CD8-positive, alpha-beta memory T cell (primary cell): Measurements from ENCODE around the gene CCNQ. TPM values are rescaled to one million over a fixed set of nuclear protein-coding genes. Genes with fewer than 3 reads are reported as not detected.

Source experiments
- CTCF ChIA-PET: fragments of 350-600 bp; sonication (Branson Sonifier 250); formaldehyde crosslinking; loops from one replicate; lab custom pipeline; 2021; ENCODE audit warnings: antibody characterized with exemption; lab: Charles Lee
- POLR2A ChIA-PET: fragments of 350-600 bp; sonication (Branson Sonifier 250); formaldehyde crosslinking; loops from one replicate; lab custom pipeline; 2021; ENCODE audit warnings: antibody characterized with exemption; lab: Charles Lee
- DNase-seq, 5 donors: peaks; one replicate each; pipeline versions ENCODE4 v3.0.0 to v3.0.0-alpha.2; 2020 to 2022; ENCODE audit warnings: mixed read lengths in 1 of 5
- H3K27ac ChIP-seq: one replicate; pipeline ENCODE4 v1.7.0; 2013; ENCODE audit warnings: low read depth, mild to moderate bottlenecking, low read length, moderate library complexity
- H3K27me3 ChIP-seq: 2 replicates; pipeline ENCODE4 v1.7.0; 2013; ENCODE audit warnings: low read length, mild to moderate bottlenecking; ENCODE audit not compliant: insufficient read depth, poor library complexity, severe bottlenecking
- H3K36me3 ChIP-seq: 2 replicates; pipeline ENCODE4 v1.7.0; 2013; ENCODE audit warnings: mild to moderate bottlenecking, low read length, moderate library complexity; ENCODE audit not compliant: insufficient read depth
- H3K4me1 ChIP-seq: 2 replicates; pipeline ENCODE4 v1.7.0; 2013; ENCODE audit warnings: mild to moderate bottlenecking, low read length, moderate library complexity; ENCODE audit not compliant: insufficient read depth
- H3K4me3 ChIP-seq: 2 replicates; pipeline ENCODE4 v1.7.0; 2013; ENCODE audit warnings: mild to moderate bottlenecking, low read length
- H3K9me3 ChIP-seq: 2 replicates; pipeline ENCODE4 v1.7.0; 2013; ENCODE audit warnings: mild to moderate bottlenecking, low read length
- H3K27ac Mint-ChIP-seq, 8 donors: one replicate each; pipeline ENCODE4 v1.8.0; 2020 to 2021; ENCODE audit warnings: mixed read lengths in 8 of 8, mild to moderate bottlenecking in 6 of 8, inconsistent platforms in 3 of 8, moderate library complexity in 3 of 8
- H3K27me3 Mint-ChIP-seq, 2 donors: one replicate each; pipeline ENCODE4 v1.8.0; 2020 to 2021; ENCODE audit warnings: mixed read lengths in 2 of 2, mild to moderate bottlenecking in 1 of 2, moderate library complexity in 1 of 2
- H3K36me3 Mint-ChIP-seq, 3 donors: one replicate each; pipeline ENCODE4 v1.8.0; 2020 to 2021; ENCODE audit warnings: mixed read lengths in 3 of 3, inconsistent platforms in 1 of 3, mild to moderate bottlenecking in 1 of 3
- H3K4me1 Mint-ChIP-seq, 3 donors: one replicate each; pipeline ENCODE4 v1.8.0; 2020 to 2021; ENCODE audit warnings: mixed read lengths in 3 of 3, inconsistent platforms in 1 of 3, mild to moderate bottlenecking in 1 of 3
- H3K4me3 Mint-ChIP-seq, 7 donors: one replicate each; pipeline ENCODE4 v1.8.0; 2020 to 2021; ENCODE audit warnings: mixed read lengths in 7 of 7, mild to moderate bottlenecking in 6 of 7, moderate library complexity in 4 of 7, inconsistent platforms in 2 of 7
- H3K9me3 Mint-ChIP-seq, 5 donors: one replicate each; pipeline ENCODE4 v1.8.0; 2020 to 2022; ENCODE audit warnings: mixed read lengths in 5 of 5, mild to moderate bottlenecking in 3 of 5, moderate library complexity in 2 of 5, inconsistent platforms in 1 of 5
- polyA plus RNA-seq: library from polyadenylated mRNA; unstranded; fragments of 300-500 nt; fragmentation: Illumina TruSeq; gene quantifications from one replicate; pipeline ENCODE4 v1.2.3, GENCODE V29; 2021
- total RNA-seq, 2 experiments: library from RNA; stranded (reverse); gene quantifications; one replicate each; pipeline ENCODE4 v1.2.3, GENCODE V29; 2021

The CCNQ gene
- total and polyA plus RNA-seq, 3 experiments from 2014 or later: 36.2 to 38.3 (median 36.9) TPM

DNA sequence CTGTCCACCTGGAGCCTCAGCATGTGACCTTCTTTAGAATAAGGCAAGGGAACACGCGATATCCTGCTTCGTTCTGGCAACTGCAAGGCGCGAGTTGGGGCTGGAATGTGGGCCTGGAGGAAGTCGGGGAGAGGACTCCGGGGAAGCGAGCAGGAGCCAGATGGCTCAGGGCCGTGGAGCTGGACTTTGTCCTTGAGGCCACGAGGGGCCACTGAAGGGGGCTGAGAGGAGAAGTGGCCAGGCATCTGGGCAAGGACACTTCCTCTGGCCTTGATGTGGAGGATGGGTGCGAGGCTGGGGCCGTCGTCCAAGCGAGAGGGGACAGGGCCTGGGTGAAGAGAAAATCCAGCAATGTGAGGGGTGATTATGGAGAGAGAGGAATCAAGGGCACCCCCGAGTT is 35.9 kb upstream of the CCNQ start:
- H3K27me3 ChIP-seq: no peaks in the 10 kb centered on the region
- H3K4me3 ChIP-seq: no peak overlapping the region
- no peaks in the 10 kb centered on the region for H3K9me3 ChIP-seq
- ChIA-PET CTCF (no interaction called here), POLR2A (no interaction called here)
- Mint-ChIP-seq H3K27ac (no peak overlapping the region), H3K27me3 (peaks cover 5 to 7% of the 10 kb centered on the region in 2 donors), H3K36me3 (peaks cover 0 to 5% (median 0%) of the 10 kb centered on the region in 3 donors), H3K4me3 (no peak overlapping the region), H3K4me1 (no peaks in the 10 kb centered on the region), H3K9me3 (peaks cover 0 to 6% (median 3%) of the 10 kb centered on the region in 5 donors)
- no peak for DNase-seq
- H3K4me1 ChIP-seq: no peaks in the 10 kb centered on the region
- H3K36me3 ChIP-seq: no peaks in the 10 kb centered on the region
- H3K27ac ChIP-seq: no peak overlapping the region

DNA sequence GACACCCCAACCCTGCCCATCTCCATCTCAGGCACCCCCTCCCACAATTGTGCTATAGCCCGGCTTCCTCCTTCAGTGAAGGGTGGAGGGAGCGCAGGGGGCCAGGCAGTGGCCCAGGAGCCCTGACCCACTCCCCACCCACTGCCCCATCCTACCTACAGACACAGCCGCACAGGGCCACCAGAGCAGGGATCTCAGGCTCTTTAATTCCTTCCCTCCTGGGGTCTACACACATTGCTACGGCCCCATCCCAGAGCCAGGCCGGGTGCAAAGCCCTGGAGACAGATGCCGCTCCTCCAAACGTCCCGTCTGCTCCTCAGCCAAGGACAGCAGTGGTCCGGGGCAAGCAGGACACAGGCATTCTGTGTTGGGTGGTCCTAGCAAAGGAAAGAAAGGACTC is 35.3 kb upstream of the CCNQ start:
- H3K27ac Mint-ChIP-seq: no peak overlapping the region
- H3K36me3 ChIP-seq: no peaks in the 10 kb centered on the region
- no peak overlapping the region for H3K4me3 ChIP-seq
- H3K27me3 Mint-ChIP-seq: peaks cover 5 to 9% of the 10 kb centered on the region in 2 donors
- H3K36me3 Mint-ChIP-seq: peaks cover 0 to 5% (median 0%) of the 10 kb centered on the region in 3 donors
- no peak overlapping the region for H3K27ac ChIP-seq
- no peaks in the 10 kb centered on the region for H3K4me1 ChIP-seq
- ChIA-PET POLR2A (no interaction called here), CTCF (no interaction called here)
- DNase-seq: no peak
- no peaks in the 10 kb centered on the region for H3K27me3 ChIP-seq
- no peaks in the 10 kb centered on the region for H3K9me3 ChIP-seq
- no peaks in the 10 kb centered on the region for H3K4me1 Mint-ChIP-seq
- no peak overlapping the region for H3K4me3 Mint-ChIP-seq
- H3K9me3 Mint-ChIP-seq: peaks cover 0 to 6% (median 3%) of the 10 kb centered on the region in 5 donors

GRCh38 chrX:153633607-153634180 is 34.8 kb upstream of the CCNQ start:
- no peak overlapping the region for H3K4me3 Mint-ChIP-seq
- H3K27ac Mint-ChIP-seq: no peak overlapping the region
- no peaks in the 10 kb centered on the region for H3K4me1 ChIP-seq
- no peak overlapping the region for H3K27ac ChIP-seq
- peaks cover 0 to 5% (median 0%) of the 10 kb centered on the region in 3 donors for H3K36me3 Mint-ChIP-seq
- POLR2A ChIA-PET: no interaction called here
- CTCF ChIA-PET: no interaction called here
- no peak overlapping the region for H3K4me3 ChIP-seq
- H3K9me3 Mint-ChIP-seq: peaks cover 0 to 6% (median 3%) of the 10 kb centered on the region in 5 donors
- DNase-seq: no peak
- H3K27me3 ChIP-seq: no peaks in the 10 kb centered on the region
- H3K36me3 ChIP-seq: no peaks in the 10 kb centered on the region
- no peaks in the 10 kb centered on the region for H3K9me3 ChIP-seq
- peaks cover 5 to 9% of the 10 kb centered on the region in 2 donors for H3K27me3 Mint-ChIP-seq
- no peaks in the 10 kb centered on the region for H3K4me1 Mint-ChIP-seq

GRCh38 chrX:153633048-153633447 is 34.1 kb upstream of the CCNQ start:
- H3K27me3 ChIP-seq: no peaks in the 10 kb centered on the region
- no peak for DNase-seq
- no peaks in the 10 kb centered on the region for H3K4me1 ChIP-seq
- peaks cover 0 to 5% (median 0%) of the 10 kb centered on the region in 3 donors for H3K36me3 Mint-ChIP-seq
- peaks cover 0 to 6% (median 3%) of the 10 kb centered on the region in 5 donors for H3K9me3 Mint-ChIP-seq
- H3K9me3 ChIP-seq: no peaks in the 10 kb centered on the region
- ChIA-PET CTCF (no interaction called here), POLR2A (no interaction called here)
- no peaks in the 10 kb centered on the region for H3K36me3 ChIP-seq
- no peak overlapping the region for H3K4me3 Mint-ChIP-seq
- H3K27me3 Mint-ChIP-seq: peaks cover 5 to 9% of the 10 kb centered on the region in 2 donors
- H3K27ac Mint-ChIP-seq: no peak overlapping the region
- no peak overlapping the region for H3K27ac ChIP-seq
- H3K4me3 ChIP-seq: no peak overlapping the region
- no peaks in the 10 kb centered on the region for H3K4me1 Mint-ChIP-seq

DNA sequence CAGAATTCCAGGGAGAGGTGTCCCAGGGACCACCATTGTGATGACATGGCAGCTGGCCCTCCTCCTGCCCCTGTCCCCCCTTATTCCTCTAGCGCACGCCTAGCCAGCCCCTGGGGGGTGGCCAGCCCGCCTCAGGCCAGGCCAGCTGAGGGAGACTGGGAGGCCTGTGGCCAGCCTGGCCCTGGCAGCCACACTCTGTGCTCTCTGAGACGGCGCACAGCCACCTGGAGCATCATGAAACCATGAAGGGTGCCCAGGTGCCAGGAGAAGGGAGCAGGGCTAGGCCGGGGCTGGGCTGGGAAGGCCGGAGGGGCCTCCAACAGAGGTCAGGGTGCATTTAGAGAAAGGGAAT is 33.6 kb upstream of the CCNQ start:
- H3K27ac ChIP-seq: no peak overlapping the region
- no peaks in the 10 kb centered on the region for H3K4me1 ChIP-seq
- H3K36me3 ChIP-seq: no peaks in the 10 kb centered on the region
- no peaks in the 10 kb centered on the region for H3K4me1 Mint-ChIP-seq
- CTCF ChIA-PET: interaction anchor here (1.2 kb wide), 1 partner anchor 30 kb away, joined by 3 read pairs; no protein-coding TSS in a partner anchor
- H3K27me3 ChIP-seq: no peaks in the 10 kb centered on the region
- no peak overlapping the region for H3K4me3 ChIP-seq
- no peaks in the 10 kb centered on the region for H3K9me3 ChIP-seq
- peaks cover 0 to 6% (median 3%) of the 10 kb centered on the region in 5 donors for H3K9me3 Mint-ChIP-seq
- H3K27ac Mint-ChIP-seq: no peak overlapping the region
- peaks cover 5 to 10% of the 10 kb centered on the region in 2 donors for H3K27me3 Mint-ChIP-seq
- DNase-seq: no peak
- no peak overlapping the region for H3K4me3 Mint-ChIP-seq
- POLR2A ChIA-PET: no interaction called here
- peaks cover 0 to 5% (median 0%) of the 10 kb centered on the region in 3 donors for H3K36me3 Mint-ChIP-seq

DNA sequence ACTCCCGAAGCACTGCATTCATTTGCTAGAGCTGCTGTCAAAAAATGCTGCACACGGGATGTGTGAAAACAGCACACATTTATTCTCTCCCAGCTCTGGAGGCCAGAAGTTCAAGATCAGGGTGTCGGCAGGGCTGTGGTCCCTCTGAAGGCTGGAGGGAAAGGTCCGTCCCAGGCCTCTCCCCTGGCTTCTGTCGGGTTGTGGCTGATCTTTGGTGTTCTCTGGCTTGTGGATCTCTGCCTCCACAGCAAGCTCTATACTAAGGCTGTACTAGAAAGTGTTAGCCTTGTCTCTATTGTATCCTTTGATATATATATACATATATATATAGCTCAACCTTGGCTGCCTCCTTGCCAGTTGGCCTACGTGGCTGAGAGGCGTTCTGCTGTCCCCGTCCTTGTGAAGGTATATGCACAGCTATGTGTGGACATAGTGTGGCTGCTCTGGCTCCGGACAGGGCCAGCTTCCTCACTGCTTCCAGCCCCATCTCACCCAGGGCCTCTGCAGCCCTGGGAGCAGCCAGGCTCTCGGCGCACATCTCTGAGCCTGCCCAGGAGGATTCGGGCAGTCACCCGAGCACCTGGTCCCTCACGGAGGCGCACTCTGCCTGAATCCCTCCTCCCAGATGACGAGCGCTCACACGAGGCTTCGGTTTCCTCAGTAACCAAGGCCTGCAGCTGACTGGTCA is 33.1 kb upstream of the CCNQ start:
- Mint-ChIP-seq H3K27ac (no peak overlapping the region), H3K9me3 (peaks cover 0 to 6% (median 3%) of the 10 kb centered on the region in 5 donors), H3K36me3 (peaks cover 0 to 5% (median 0%) of the 10 kb centered on the region in 3 donors), H3K27me3 (peaks cover 5 to 11% of the 10 kb centered on the region in 2 donors), H3K4me3 (no peak overlapping the region), H3K4me1 (no peaks in the 10 kb centered on the region)
- H3K9me3 ChIP-seq: no peaks in the 10 kb centered on the region
- no peaks in the 10 kb centered on the region for H3K27me3 ChIP-seq
- POLR2A ChIA-PET: no interaction called here
- no peak for DNase-seq
- H3K4me1 ChIP-seq: no peaks in the 10 kb centered on the region
- CTCF ChIA-PET: interaction anchor here (1.2 kb wide), 1 partner anchor 30 kb away, joined by 3 read pairs; no protein-coding TSS in a partner anchor
- H3K4me3 ChIP-seq: no peak overlapping the region
- H3K36me3 ChIP-seq: no peaks in the 10 kb centered on the region
- H3K27ac ChIP-seq: no peak overlapping the region

DNA sequence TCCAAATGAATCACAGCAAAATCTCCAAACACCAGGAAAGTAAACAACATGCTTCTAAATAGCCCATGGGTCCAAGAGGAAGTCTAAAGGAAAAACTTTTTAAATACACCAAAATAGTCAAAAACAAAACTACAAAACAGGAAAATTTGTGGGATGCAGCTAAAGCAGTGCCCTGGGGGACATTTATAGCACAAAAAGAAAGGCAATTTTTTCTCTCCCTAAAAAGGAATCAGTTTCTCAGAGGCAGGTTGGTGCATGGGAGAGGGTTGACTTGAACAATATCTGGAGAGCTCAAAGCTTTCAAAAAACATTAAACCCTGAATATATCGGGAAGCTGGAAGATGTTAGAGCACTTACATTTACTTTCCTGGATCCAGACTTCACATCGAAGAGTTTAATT is 32.4 kb upstream of the CCNQ start:
- Mint-ChIP-seq H3K4me3 (no peak overlapping the region), H3K4me1 (no peaks in the 10 kb centered on the region), H3K27me3 (peaks cover 5 to 11% of the 10 kb centered on the region in 2 donors), H3K36me3 (peaks cover 0 to 5% (median 0%) of the 10 kb centered on the region in 3 donors), H3K9me3 (peaks cover 0 to 6% (median 3%) of the 10 kb centered on the region in 5 donors), H3K27ac (no peak overlapping the region)
- POLR2A ChIA-PET: no interaction called here
- no peaks in the 10 kb centered on the region for H3K4me1 ChIP-seq
- no peaks in the 10 kb centered on the region for H3K9me3 ChIP-seq
- no peak overlapping the region for H3K4me3 ChIP-seq
- no peaks in the 10 kb centered on the region for H3K27me3 ChIP-seq
- H3K36me3 ChIP-seq: no peaks in the 10 kb centered on the region
- no peak for DNase-seq
- CTCF ChIA-PET: interaction anchor here (1.2 kb wide), 1 partner anchor 31 kb away, joined by 3 read pairs; no protein-coding TSS in a partner anchor
- H3K27ac ChIP-seq: no peak overlapping the region

- H3K9me3 ChIP-seq: no peaks in the 10 kb centered on the region
- ChIA-PET POLR2A (no interaction called here), CTCF (no interaction called here)
- Mint-ChIP-seq H3K4me1 (no peaks in the 10 kb centered on the region), H3K4me3 (no peak overlapping the region), H3K36me3 (peaks cover 0 to 5% (median 0%) of the 10 kb centered on the region in 3 donors), H3K27me3 (peaks cover 5 to 11% of the 10 kb centered on the region in 2 donors), H3K9me3 (peaks cover 0 to 6% (median 3%) of the 10 kb centered on the region in 5 donors), H3K27ac (no peak overlapping the region)
- no peak overlapping the region for H3K27ac ChIP-seq
- H3K36me3 ChIP-seq: no peaks in the 10 kb centered on the region
- no peaks in the 10 kb centered on the region for H3K27me3 ChIP-seq
- H3K4me3 ChIP-seq: no peak overlapping the region
- no peak for DNase-seq
- no peaks in the 10 kb centered on the region for H3K4me1 ChIP-seq
Observed at GRCh38 chrX:153628665-153629064, 29.7 kb upstream of the CCNQ start.
